GOT3 (cell line): ENCODE data around the gene FHOD3.
"Not testable (repeated sequence)": the region's sequence is repeated elsewhere in the genome, so short reads cannot be mapped to it uniquely, and the experiment has no call there.

Experiments used
- DNase-seq: peaks from one replicate; lab custom pipeline; 2025; ENCODE audit warnings: mixed read lengths; lab: John Stamatoyannopoulos, UW

Gene FHOD3

GRCh38 chr18:36451454-36452251 lies 154.1 kb downstream of the FHOD3 start:
- DNase-seq = no peak

DNA sequence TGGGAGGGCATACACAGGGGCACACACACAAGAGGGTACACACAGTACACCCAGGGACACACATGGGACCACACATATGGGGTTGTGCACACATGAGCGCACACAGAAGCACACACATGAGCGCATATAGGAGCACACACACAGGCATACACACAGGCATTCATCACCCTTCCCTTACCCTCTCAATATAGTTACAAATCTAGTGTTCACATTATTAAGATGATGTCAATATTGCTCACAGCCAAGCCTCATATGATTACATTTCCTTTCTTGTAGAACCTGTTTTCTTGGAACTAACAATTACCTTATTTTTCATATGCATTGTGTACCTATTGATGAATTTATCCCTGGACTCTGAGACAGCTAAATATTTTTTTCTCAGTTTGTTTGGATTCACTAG lies 156.7 kb downstream of the FHOD3 start:
- no peak for DNase-seq

GRCh38 chr18:36454848-36455458 lies 157.4 kb downstream of the FHOD3 start:
- no peak for DNase-seq

GRCh38 chr18:36455931-36456330 lies 158.4 kb downstream of the FHOD3 start:
- no peak for DNase-seq

DNA sequence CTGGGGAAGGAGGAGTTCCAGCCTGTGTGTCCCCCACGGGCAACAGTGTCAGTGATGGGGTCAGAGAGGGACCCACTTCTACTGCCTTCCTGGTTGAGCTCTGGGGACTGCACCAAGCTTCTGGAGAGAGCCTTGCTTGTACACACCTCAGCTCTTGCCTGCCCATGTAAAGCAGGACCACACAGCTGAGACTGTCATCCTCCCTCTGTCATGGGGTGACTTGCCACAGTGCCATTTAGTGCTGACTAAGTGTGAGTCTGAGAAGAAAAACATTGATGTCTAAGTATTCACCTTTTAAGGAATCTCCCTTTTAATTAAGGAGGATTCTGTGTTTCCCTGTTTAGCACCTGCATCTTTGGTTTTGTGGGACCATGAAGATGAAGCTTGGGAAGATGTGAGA lies 159.1 kb downstream of the FHOD3 start:
- no peak for DNase-seq

DNA sequence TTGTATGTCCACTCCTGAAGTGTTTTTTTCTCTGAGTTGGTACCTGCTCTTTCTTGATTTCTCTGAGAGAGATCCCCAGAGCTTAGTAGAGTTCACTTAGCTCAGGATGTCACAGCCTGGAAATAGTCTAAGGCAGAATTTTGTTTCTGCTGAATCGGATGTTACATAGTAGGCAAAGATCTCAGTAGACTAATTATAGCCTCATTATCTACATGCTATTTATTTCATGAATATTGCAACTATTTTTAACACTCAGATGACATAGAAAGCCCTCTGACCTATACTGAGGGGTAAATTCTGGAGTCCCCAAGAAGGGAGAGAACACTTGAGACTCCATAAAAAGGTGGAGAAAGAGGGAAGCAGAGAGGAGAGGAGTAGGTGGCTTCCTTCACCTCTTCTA lies 160.2 kb downstream of the FHOD3 start:
- no peak for DNase-seq

DNA sequence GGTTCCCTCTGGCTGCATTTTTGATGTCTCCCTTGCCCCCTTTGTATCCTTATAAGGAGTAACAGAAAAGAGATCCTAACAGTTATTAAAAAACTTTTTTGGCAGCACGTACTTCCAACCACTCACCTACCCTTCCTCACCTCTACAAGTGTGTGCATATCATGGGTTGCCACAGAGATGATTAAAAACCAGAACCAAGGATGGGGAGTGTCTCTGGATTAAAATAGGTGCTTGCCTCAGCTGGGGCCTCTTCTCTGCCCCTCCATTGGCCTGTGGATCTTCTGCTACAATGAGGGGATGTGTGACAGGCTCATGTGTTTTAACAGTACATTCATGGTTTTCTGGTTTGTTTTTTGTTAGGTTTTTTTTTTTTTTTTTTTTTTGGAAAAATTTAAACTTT lies 160.8 kb downstream of the FHOD3 start:
- no peak for DNase-seq

DNA sequence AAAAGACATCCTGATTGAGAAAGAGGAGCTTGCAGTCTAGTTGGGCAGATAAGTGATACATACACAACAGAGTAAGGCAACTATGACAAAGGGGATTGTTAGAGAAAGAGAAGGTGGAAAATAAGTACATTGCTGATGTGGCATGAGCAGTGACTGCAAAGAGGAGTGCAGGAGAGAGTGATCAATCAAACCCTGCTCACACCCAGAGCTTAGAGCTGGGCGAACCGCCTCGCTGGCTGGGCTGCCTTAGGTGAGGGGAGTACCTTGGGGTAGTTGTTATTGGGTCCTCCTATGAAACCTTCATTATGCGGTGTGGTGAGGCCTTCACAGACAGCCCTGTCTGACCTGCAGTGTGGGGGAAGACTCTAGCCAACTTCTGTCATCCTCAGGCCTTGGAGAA lies 161.7 kb downstream of the FHOD3 start:
- no peak for DNase-seq

- no peak for DNase-seq
These were observed 162.3 kb downstream of the FHOD3 start for GRCh38 chr18:36459786-36460185.

- no peak for DNase-seq
These were observed 162.9 kb downstream of the FHOD3 start for GRCh38 chr18:36460324-36460850.

- no peak for DNase-seq
These were observed 163.3 kb downstream of the FHOD3 start for GRCh38 chr18:36460854-36461253.

- no peak for DNase-seq
These were observed 164.1 kb downstream of the FHOD3 start for GRCh38 chr18:36461551-36461987.

- not testable (repeated sequence) for DNase-seq
These were observed 166.0 kb downstream of the FHOD3 start for GRCh38 chr18:36463516-36463915.

DNA sequence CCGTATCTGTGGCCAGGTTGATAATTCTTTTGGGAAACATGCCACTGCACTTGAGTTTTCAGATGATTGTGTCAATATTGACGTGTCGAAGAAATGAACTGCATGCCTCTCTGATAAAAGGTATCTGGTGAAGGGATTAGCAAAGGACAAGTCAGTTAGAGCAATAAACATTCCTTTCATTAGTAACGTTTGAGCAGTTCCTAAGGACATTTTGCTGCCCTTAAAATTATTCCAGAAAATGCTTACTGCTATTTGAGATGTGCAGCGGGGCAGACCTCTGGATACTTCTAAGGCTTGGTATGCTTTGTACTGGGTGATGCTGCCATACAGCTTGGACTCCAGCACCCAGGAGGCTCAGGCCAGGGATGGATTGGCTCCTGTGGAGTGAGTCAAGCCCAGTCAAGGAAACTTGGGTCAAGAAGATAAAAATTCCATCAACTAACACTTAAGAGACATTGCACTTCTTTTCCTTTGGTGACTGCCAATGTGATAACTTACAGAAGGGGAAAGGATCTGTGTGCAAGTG lies 166.7 kb downstream of the FHOD3 start:
- no peak for DNase-seq

- DNase-seq = no peak
These were observed 167.8 kb downstream of the FHOD3 start for GRCh38 chr18:36465276-36465675.

GRCh38 chr18:36465970-36466369 lies 168.5 kb downstream of the FHOD3 start:
- no peak for DNase-seq

- DNase-seq = no peak
These were observed 170.1 kb downstream of the FHOD3 start for GRCh38 chr18:36467614-36468013.

DNA sequence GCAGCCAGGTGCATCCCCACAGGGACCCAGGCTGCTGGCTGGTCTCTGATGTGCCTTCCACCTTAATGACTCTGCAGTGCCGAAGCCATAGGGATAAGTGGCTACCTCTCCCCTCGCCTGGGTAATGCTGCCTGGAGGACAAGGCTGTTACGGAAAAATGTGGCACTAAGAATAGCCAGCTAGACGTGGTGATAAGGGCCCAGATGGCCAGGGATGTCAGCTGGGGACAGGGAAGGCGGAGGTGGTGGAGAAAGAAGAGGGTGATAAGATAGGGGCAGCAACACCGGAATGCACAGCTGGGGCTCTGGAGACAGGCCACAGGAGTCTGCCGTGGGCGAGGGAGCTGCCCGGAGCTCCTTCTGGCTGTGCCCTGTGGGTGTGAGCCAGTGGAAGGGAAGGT lies 170.6 kb downstream of the FHOD3 start:
- DNase-seq = no peak

GRCh38 chr18:36469461-36469860 lies 171.9 kb downstream of the FHOD3 start:
- DNase-seq = no peak

GRCh38 chr18:36470896-36471295 lies 173.4 kb downstream of the FHOD3 start:
- DNase-seq = no peak

DNA sequence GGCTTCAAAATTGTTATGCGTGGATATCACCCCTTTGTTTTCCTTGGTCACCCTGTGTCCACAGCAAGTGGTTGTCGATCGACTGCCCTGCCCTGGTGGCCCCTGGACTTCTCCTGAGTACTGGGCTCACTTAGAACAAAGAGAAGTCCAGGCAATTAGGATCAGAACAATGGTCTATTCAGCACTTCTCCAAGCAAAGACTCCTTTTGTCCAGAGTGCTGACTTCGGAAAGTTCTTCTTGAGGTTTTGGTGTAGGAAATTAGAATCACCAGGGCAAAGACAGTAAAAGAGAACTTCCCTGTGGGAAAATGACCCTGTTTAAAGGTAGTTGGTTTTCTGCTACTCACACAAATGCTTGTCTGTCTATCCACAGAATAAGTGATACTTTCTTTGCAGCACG lies 173.9 kb downstream of the FHOD3 start:
- no peak for DNase-seq

DNA sequence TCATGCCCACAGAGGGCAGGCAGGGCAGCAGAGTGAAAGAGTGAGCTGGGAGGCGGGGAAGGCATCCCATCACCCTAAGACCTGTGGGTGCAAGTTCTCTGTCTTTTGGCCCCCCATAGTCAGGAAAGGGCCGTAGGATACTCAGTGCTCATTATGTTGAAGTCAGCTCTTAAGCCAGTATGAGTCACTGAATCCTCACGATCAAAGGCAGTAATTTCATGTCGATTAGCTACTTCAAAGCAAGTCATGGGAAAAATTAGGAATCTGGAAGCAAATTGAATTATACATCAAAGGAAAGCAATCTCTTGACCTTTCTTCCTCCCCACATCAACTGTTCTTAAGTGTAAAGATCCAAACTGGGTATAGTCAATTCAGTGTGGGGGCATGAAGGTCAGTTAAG lies 178.9 kb downstream of the FHOD3 start:
- no peak for DNase-seq

GRCh38 chr18:36477776-36478175 lies 180.3 kb downstream of the FHOD3 start:
- no peak for DNase-seq
